ENCODE data around the gene EYS. TPM values are rescaled to one million over a fixed set of nuclear protein-coding genes. Genes with fewer than 3 reads are reported as not detected.
A peak's percentile ranks its signal among the peaks of the same experiment; 100 is the strongest.

Gene EYS
- total and polyA plus RNA-seq, 4 donors = 0.08 to 0.63 (median 0.36) TPM

GRCh38 chr6:63705707-63706106, 2001.3 kb downstream of the EYS start (continued):
- TF ChIP-seq EGR1 (IDR thresholded peaks at IDR 0.05; ENCODE audit: low read depth in 2 of 2) (no peak), FOXA2 (IDR thresholded peaks at IDR 0.05) (no peak)

DNA sequence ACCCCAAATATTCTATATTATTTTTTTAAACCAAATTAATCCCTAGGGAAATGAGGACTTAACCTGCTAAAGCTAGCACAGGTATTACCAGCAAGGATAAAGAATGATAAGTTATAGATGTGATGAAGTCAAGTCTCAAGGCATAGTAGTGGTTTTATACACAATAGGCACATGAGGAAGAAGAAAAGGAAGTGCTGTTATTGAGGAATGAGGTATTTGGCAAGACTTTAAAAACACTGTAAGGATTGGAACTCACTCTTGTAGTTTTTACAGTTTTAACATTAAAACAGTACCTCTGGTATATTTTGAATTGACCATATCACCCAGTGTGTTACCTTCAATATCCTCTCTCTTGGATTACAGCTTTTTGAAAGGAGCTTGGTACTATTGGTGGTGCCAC, 2016.8 kb downstream of the EYS start:
- Histone ChIP-seq H3K36me3 (ENCODE audit: control insufficient read depth in 4 of 4, insufficient read depth in 3 of 4, low read depth in 1 of 4, low read length in 3 of 4) (peaks cover 0 to 4% (median 2%) of the 10 kb centered on the region in 4 donors), H3K4me3 (ENCODE audit: low read depth in 1 of 3, low read length in 3 of 3) (no peak overlapping the region), H3K9me3 (ENCODE audit: control insufficient read depth in 4 of 4, low read length in 3 of 4) (no peaks in the 10 kb centered on the region), H3K27me3 (ENCODE audit: control insufficient read depth in 4 of 4, insufficient read depth in 4 of 4, low read length in 3 of 4) (no peaks in the 10 kb centered on the region), H3K4me1 (ENCODE audit: control insufficient read depth in 4 of 4, insufficient read depth in 4 of 4, low read length in 3 of 4) (peaks cover 0 to 4% (median 0%) of the 10 kb centered on the region in 4 donors), H3K9ac (ENCODE audit: low read depth in 1 of 2, low read length in 2 of 2) (no peak overlapping the region), H3K27ac (ENCODE audit: low read depth in 1 of 2, low read length in 2 of 2) (no peak overlapping the region)
- TF ChIP-seq, protein P1, sequence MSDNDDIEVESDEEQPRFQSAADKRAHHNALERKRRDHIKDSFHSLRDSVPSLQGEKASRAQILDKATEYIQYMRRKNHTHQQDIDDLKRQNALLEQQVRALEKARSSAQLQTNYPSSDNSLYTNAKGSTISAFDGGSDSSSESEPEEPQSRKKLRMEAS (IDR thresholded peaks at IDR 0.05) = no peak
- TF ChIP-seq ATF3 (IDR thresholded peaks at IDR 0.05) (no peak), EGR1 (IDR thresholded peaks at IDR 0.05; ENCODE audit: low read depth in 2 of 2) (no peak), RXRA (IDR thresholded peaks at IDR 0.05) (no peak), SP1 (IDR thresholded peaks at IDR 0.05) (no peak)
- no peak for DNase-seq (ENCODE audit: low spot score)

DNA sequence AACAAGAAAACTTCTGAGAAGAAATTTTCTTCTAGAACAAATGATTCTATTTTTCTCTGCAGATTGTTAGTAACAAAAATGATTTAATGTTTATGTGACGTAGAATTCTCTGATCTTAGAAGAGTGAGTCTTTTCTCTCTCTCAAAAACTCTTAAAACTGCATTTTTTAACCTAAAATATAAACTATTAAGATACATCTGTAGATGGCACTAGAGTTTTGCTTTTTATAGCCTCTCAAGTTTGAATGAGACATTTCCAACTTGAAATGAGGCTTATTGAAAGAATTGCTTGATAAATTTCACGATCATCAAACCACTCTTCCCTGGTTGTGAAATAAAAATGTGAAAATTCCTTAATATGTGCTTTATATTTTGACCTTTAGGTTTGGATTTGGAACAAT, 2017.6 kb downstream of the EYS start:
- Histone ChIP-seq H3K36me3 (ENCODE audit: control insufficient read depth in 4 of 4, insufficient read depth in 3 of 4, low read depth in 1 of 4, low read length in 3 of 4) (peaks cover 0 to 5% (median 2%) of the 10 kb centered on the region in 4 donors), H3K27ac (ENCODE audit: low read depth in 1 of 2, low read length in 2 of 2) (no peak overlapping the region), H3K9me3 (ENCODE audit: control insufficient read depth in 4 of 4, low read length in 3 of 4) (no peaks in the 10 kb centered on the region), H3K27me3 (ENCODE audit: control insufficient read depth in 4 of 4, insufficient read depth in 4 of 4, low read length in 3 of 4) (no peaks in the 10 kb centered on the region), H3K4me3 (ENCODE audit: low read depth in 1 of 3, low read length in 3 of 3) (no peak overlapping the region), H3K4me1 (ENCODE audit: control insufficient read depth in 4 of 4, insufficient read depth in 4 of 4, low read length in 3 of 4) (peaks cover 0 to 4% (median 0%) of the 10 kb centered on the region in 4 donors), H3K9ac (ENCODE audit: low read depth in 1 of 2, low read length in 2 of 2) (no peak overlapping the region)
- no peak for DNase-seq (ENCODE audit: low spot score)
- TF ChIP-seq REST (IDR thresholded peaks at IDR 0.05) (no peak), RAD21 (IDR thresholded peaks at IDR 0.05) (peak; percentile 58)
- 91% methylated on average over 2 of the region's 2 CpGs for WGBS

- Histone ChIP-seq H3K27ac (ENCODE audit: low read depth in 1 of 2, low read length in 2 of 2) (no peak overlapping the region), H3K4me3 (ENCODE audit: low read depth in 1 of 3, low read length in 3 of 3) (no peak overlapping the region), H3K4me1 (ENCODE audit: control insufficient read depth in 4 of 4, insufficient read depth in 4 of 4, low read length in 3 of 4) (peaks cover 0 to 5% (median 2%) of the 10 kb centered on the region in 4 donors), H3K36me3 (ENCODE audit: control insufficient read depth in 4 of 4, insufficient read depth in 3 of 4, low read depth in 1 of 4, low read length in 3 of 4) (peaks cover 0 to 9% (median 4%) of the 10 kb centered on the region in 4 donors), H3K27me3 (ENCODE audit: control insufficient read depth in 4 of 4, insufficient read depth in 4 of 4, low read length in 3 of 4) (no peaks in the 10 kb centered on the region), H3K9ac (ENCODE audit: low read depth in 1 of 2, low read length in 2 of 2) (no peak overlapping the region), H3K9me3 (ENCODE audit: control insufficient read depth in 4 of 4, low read length in 3 of 4) (no peaks in the 10 kb centered on the region)
- no peak for DNase-seq (ENCODE audit: low spot score)
- 91% methylated on average over 4 of the region's 4 CpGs for WGBS
- TF ChIP-seq, protein P2, sequence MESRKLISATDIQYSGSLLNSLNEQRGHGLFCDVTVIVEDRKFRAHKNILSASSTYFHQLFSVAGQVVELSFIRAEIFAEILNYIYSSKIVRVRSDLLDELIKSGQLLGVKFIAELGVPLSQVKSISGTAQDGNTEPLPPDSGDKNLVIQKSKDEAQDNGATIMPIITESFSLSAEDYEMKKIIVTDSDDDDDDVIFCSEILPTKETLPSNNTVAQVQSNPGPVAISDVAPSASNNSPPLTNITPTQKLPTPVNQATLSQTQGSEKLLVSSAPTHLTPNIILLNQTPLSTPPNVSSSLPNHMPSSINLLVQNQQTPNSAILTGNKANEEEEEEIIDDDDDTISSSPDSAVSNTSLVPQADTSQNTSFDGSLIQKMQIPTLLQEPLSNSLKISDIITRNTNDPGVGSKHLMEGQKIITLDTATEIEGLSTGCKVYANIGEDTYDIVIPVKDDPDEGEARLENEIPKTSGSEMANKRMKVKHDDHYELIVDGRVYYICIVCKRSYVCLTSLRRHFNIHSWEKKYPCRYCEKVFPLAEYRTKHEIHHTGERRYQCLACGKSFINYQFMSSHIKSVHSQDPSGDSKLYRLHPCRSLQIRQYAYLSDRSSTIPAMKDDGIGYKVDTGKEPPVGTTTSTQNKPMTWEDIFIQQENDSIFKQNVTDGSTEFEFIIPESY (IDR thresholded peaks at IDR 0.05) = no peak
- TF ChIP-seq JUND (IDR thresholded peaks at IDR 0.05) (no peak), RXRA (IDR thresholded peaks at IDR 0.05) (no peak), ATF3 (IDR thresholded peaks at IDR 0.05) (no peak), RAD21 (IDR thresholded peaks at IDR 0.05) (no peak), SP1 (IDR thresholded peaks at IDR 0.05) (no peak), FOXA1 (IDR thresholded peaks at IDR 0.05) (no peak), GABPA (IDR thresholded peaks at IDR 0.05 in 1 of 2, conservative IDR thresholded peaks at IDR 0.05 in 1 of 2) (no peak), YY1 (IDR thresholded peaks at IDR 0.05) (no peak), FOXA2 (IDR thresholded peaks at IDR 0.05) (no peak), TAF1 (conservative IDR thresholded peaks at IDR 0.05) (no peak)
- TF ChIP-seq, protein P1 (IDR thresholded peaks at IDR 0.05) = no peak
- TF ChIP-seq, protein P3, sequence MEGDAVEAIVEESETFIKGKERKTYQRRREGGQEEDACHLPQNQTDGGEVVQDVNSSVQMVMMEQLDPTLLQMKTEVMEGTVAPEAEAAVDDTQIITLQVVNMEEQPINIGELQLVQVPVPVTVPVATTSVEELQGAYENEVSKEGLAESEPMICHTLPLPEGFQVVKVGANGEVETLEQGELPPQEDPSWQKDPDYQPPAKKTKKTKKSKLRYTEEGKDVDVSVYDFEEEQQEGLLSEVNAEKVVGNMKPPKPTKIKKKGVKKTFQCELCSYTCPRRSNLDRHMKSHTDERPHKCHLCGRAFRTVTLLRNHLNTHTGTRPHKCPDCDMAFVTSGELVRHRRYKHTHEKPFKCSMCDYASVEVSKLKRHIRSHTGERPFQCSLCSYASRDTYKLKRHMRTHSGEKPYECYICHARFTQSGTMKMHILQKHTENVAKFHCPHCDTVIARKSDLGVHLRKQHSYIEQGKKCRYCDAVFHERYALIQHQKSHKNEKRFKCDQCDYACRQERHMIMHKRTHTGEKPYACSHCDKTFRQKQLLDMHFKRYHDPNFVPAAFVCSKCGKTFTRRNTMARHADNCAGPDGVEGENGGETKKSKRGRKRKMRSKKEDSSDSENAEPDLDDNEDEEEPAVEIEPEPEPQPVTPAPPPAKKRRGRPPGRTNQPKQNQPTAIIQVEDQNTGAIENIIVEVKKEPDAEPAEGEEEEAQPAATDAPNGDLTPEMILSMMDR (IDR thresholded peaks at IDR 0.05; ENCODE audit: low read depth, low read length, missing input control) = no peak
These were observed 2021.3 kb downstream of the EYS start for GRCh38 chr6:63685446-63686379.
